ENCODE measurements around the gene POU6F2.

- TF ChIP-seq ATF2 (CRISPR knock-in tag; IDR thresholded peaks at IDR 0.05; ENCODE audit: borderline replicate concordance, low read depth): no peak
- TF ChIP-seq CTCF (IDR thresholded peaks at IDR 0.05): no peak
- no peak for TF ChIP-seq FOXJ3 (CRISPR knock-in tag; IDR thresholded peaks at IDR 0.05; ENCODE audit: borderline replicate concordance)
- no peak for TF ChIP-seq ESRRA (CRISPR knock-in tag; IDR thresholded peaks at IDR 0.05; ENCODE audit: borderline replicate concordance)
These were observed 361.0 kb downstream of the POU6F2 start for GRCh38 chr7:39338716-39339115.
